Activated CD8-positive, alpha-beta memory T cell treated with anti-CD3 and anti-CD28 coated beads, Interleukin-2, amount 50 U/mL, for 1 hour (primary cell): ENCODE results near the gene SPINK14.

Experiments
- DNase-seq: peaks from one replicate; pipeline ENCODE4 v3.0.0-alpha.2; 2020; ENCODE audit errors: extremely low read depth

The SPINK14 gene

GRCh38 chr5:148201151-148201550 is 32.8 kb downstream of the SPINK14 start:
- DNase-seq = no peak

GRCh38 chr5:148202531-148203203 is 34.3 kb downstream of the SPINK14 start, which contains the start of gene SPINK6:
TSS of gene SPINK6 (plus strand) at chr5:148203042. CDS start at chr5:148203097, 55 bp downstream.
- no peak for DNase-seq

- DNase-seq = no peak
These were observed 36.9 kb downstream of the SPINK14 start for GRCh38 chr5:148205044-148205806.

DNA sequence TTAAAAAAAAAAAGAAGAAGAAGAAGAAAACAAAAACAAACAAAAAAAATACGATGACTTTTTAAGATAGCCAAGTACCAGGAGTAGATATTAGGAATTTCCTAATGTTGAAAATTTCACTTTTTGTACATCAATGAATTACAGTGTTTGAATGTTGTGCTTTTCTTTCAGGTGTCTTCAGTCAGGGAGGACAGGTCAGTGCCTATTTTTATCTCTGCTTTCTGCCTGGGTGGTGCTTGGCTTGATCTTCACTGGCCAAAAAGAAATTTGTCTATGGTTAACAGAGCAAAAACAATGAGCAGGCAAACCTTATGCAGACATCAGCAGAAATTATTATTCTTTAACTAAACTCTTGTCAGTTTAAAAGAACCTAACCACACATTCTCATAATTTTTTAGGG is 37.5 kb downstream of the SPINK14 start:
- no peak for DNase-seq

DNA sequence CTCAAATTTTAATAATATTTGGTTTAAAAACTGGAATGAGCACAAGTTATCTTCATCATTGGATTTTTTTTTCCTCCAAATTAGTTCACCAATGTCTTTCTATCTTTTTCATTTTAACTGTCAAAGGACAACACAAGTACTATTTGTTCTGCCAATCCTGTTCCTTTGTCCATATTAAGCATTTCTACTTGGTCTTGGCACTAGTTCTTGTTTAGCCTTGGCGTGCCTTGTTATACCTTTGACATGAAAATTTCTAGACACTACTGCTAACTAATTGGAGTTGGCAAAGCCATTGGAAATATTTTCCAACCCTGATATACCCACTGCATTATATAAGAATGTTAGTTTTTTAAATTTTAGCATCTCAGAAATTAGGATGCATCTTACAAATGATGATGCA is 38.3 kb downstream of the SPINK14 start:
- no peak for DNase-seq

DNA sequence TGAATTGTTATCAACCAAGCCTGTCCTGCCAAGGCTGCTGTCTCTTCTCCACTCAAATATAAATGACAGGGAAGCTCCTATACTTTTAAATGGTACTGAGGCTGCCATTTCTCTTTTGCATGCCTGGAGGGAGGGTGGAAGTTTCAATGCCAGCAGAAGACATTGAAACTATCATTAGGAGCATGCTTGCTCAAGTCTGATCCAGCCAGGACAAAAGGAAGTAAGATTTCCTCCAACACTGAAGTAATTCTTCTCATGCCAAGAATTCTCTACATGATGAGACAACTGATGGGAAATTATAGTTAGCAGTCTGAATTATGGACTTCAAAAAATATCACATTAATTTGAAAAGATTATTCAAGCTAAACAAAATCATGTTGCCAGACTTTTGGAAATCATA is 39.9 kb downstream of the SPINK14 start:
- no peak for DNase-seq

DNA sequence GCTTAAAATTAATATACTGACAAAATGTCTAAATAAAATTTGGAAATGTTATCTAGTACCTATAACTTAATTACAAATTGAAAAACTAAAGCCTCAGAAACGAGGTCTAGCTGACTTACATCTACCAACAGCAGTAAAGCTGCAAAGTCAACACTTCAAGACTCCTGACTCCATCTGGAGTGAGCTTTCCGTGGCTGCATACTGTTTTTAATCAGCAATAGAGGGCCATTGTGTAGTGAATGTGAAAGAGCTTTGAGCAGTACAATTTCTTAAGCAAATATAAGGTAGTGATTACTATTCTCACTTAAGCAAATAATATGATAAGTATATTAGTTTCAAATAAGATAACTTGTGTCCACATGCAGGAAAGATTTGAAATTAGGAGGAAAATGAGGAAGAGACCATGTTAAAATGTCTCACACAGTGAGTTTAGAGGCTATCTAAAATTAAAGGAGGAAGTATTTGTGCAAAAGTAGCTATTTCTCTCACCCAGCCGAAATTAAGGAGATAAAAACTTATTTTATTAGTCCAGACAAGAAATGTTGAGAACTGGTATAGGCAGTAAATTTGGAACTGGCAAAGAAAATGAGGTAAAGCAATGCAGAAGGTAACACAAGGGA is 40.9 kb downstream of the SPINK14 start:
- no peak for DNase-seq

- DNase-seq = no peak
These were observed 46.4 kb downstream of the SPINK14 start for GRCh38 chr5:148214665-148215185.

DNA sequence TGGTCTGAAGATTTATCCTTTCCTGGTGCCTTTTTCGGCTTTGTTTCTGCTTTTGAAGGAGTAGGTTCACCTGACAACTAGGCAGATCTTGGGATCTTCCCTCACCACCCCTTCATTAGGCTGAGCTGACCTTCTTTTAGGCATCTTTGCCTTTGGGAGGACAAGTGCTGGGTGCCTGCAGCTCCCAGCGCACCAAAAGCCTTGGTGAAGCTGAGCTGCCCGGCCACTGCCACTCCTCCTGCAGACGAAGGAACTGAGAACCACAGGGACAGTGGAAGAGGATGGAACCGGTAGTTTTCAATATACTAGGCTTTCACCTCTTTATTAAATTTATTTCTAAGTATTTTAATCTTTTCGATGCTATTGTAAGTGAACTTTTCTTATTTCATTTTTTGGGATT is 53.2 kb downstream of the SPINK14 start:
- DNase-seq = no peak

- DNase-seq = no peak
These were observed 55.9 kb downstream of the SPINK14 start for GRCh38 chr5:148224117-148224742.
